Bronchial epithelial cell (primary cell): ENCODE measurements around the gene DLX4. TPM values are rescaled to one million over a fixed set of nuclear protein-coding genes. Genes with fewer than 3 reads are reported as not detected.

ENCODE experiments used
- DNase-seq: peaks from one replicate; pipeline ENCODE4 v3.0.0-alpha.2; 2010; ENCODE audit warnings: low read depth
- FAIRE-seq: peaks from 2 replicates; lab custom pipeline; 2011; peaks lifted over from hg19 to GRCh38; lab: Jason Lieb, UNC
- H3K27me3 ChIP-seq: 2 replicates; pipeline ENCODE4 v1.5.1; 2011; ENCODE audit warnings: low read length; ENCODE audit not compliant: control insufficient read depth, insufficient read depth
- H3K36me3 ChIP-seq: 2 replicates; pipeline ENCODE4 v1.5.1; 2011; ENCODE audit warnings: low read length; ENCODE audit not compliant: control insufficient read depth, insufficient read depth
- H3K4me3 ChIP-seq: 2 replicates; pipeline ENCODE4 v1.5.1; 2011; ENCODE audit warnings: mild to moderate bottlenecking, low read depth, low read length, control low read depth
- total RNA-seq: library from RNA; depleted of rRNA; stranded (reverse); fragments of >200 nt; gene quantifications from 2 replicates; pipeline ENCODE4 v1.2.1, GENCODE V29; 2014
- TF ChIP-seq, protein P1 (sequence below): IDR thresholded peaks from 2 replicates; pipeline ENCODE4 v1.5.1; 2011; ENCODE audit warnings: mild to moderate bottlenecking, moderate library complexity, low read length, control low read depth, inconsistent platforms; ENCODE audit not compliant: insufficient read depth, severe bottlenecking

Gene DLX4
- total RNA-seq, 1 donor from 2014 or later, result not detected

DNA sequence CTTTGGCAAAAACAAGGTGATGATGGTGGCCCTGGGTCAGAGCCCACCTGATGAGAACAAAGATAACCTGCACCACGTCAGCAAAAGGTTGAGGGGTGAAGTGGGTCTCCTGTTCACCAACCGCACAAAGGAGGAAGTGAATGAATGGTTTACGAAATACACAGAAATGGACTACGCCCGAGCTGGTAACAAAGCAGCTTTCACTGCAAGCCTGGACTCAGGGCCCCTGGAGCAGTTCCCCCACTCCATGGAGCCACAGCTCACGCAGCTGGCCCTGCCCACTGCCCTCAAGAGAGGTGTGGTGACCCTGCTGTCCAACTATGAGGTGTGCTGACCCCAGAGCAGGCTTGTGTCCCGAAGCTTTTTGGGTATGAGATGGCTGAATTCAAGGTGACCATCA lies 29.7 kb upstream of the DLX4 start:
- Histone ChIP-seq H3K27me3 (peaks cover 23% of the 10 kb centered on the region), H3K36me3 (no peaks in the 10 kb centered on the region), H3K4me3 (no peak overlapping the region)
- FAIRE-seq (peak; percentile 64), DNase-seq (no peak)
- TF ChIP-seq, protein P1, sequence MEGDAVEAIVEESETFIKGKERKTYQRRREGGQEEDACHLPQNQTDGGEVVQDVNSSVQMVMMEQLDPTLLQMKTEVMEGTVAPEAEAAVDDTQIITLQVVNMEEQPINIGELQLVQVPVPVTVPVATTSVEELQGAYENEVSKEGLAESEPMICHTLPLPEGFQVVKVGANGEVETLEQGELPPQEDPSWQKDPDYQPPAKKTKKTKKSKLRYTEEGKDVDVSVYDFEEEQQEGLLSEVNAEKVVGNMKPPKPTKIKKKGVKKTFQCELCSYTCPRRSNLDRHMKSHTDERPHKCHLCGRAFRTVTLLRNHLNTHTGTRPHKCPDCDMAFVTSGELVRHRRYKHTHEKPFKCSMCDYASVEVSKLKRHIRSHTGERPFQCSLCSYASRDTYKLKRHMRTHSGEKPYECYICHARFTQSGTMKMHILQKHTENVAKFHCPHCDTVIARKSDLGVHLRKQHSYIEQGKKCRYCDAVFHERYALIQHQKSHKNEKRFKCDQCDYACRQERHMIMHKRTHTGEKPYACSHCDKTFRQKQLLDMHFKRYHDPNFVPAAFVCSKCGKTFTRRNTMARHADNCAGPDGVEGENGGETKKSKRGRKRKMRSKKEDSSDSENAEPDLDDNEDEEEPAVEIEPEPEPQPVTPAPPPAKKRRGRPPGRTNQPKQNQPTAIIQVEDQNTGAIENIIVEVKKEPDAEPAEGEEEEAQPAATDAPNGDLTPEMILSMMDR, result no peak

DNA sequence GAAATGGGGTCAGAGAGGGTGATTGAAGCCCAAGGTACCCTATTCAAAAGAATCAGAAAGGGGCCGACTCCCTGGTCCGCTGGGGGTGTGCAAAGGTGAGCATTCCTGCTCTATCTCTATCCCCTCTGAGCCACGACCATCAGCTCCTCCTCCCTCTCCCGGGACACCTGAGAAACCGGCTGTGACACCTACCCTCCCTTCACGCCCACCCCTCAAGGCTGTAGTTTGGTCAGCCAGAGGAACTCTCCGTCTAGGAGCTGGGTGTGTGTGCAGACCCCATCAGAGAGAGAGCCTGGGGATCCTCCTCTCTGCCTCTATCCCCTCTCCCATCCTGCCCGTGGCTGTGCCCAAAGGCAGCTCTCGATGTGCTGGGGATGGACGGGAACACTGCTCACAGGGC lies 27.6 kb upstream of the DLX4 start:
- FAIRE-seq (no peak), DNase-seq (no peak)
- TF ChIP-seq, protein P1, result no peak
- Histone ChIP-seq H3K36me3 (no peaks in the 10 kb centered on the region), H3K4me3 (no peak overlapping the region), H3K27me3 (peaks cover 19% of the 10 kb centered on the region)

DNA sequence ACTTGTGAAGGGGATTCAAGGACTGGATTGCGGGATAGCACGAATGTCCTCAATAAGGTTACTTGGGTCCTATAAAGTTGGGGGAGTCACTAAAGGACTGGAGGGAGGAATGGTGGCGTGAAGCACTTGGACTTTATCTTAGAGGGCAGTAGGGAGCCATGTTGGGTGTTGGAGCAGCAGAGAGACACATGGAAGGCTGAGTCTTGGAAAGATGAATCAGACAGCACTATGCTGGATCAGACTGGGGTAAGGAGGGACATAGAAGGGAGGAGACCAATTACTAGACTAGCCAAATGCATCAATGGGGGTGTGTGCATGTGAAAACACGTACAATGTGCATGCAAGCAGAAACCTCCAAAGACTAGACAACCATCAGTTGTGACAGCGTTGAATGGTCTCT lies 26.0 kb upstream of the DLX4 start:
- peak; percentile 16 for DNase-seq
- no peaks in the 10 kb centered on the region for H3K36me3 ChIP-seq
- no peak overlapping the region for H3K4me3 ChIP-seq
- TF ChIP-seq, protein P1, result no peak
- FAIRE-seq, result no peak
- peaks cover 22% of the 10 kb centered on the region for H3K27me3 ChIP-seq

DNA sequence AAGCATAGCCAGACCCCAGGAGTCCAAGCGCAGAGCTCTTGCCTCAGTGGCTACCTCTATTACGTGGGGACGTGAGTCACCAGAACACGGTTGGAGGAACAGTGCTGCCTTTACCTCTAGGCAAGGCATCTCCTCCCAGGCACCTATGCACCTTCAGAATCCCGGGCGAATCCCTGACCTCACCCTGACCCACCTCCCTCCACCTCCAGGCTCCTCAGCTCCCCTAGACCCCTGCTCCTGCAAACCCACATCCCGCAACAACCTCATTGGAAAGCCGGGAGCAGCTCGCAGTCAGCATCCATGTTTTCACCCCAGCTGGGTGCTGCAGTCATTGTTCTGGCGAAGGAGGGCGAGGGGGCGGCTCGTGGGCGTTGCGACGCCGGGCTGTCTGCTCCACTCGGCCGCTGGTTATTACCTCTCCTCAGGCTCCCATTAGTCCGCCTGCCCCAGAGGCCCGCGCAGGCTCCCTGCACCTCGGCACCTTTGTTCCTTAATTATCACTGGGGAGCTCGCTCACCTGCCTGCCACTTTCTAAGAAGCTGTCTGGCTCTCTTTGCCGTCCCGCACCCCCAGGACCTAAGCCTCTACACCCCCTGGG lies 24.6 kb upstream of the DLX4 start:
- FAIRE-seq (no peak), DNase-seq (no peak)
- peaks cover 22% of the 10 kb centered on the region for H3K27me3 ChIP-seq
- TF ChIP-seq, protein P1, result no peak
- no peaks in the 10 kb centered on the region for H3K36me3 ChIP-seq
- no peak overlapping the region for H3K4me3 ChIP-seq

DNA sequence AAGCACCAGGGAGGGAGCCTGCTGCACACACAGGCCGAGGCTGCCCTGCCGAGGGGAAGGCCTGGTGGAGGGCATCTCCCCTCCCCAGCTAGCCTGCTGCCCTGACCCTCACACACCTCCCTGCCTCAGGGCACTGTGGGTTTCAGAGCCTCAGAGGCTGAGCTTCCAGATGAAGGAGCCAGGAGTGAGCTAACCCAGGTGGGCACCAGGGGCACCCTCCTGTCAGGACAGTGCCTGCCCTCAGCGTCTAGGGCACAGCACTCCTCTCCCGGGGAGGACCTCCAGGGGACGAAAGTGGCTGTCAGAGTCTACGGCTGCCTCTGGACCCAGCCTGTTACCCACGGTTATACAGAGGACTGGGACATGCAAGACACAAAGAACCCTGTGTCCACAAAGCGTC lies 22.8 kb upstream of the DLX4 start:
- DNase-seq (no peak), FAIRE-seq (no peak)
- Histone ChIP-seq H3K36me3 (no peaks in the 10 kb centered on the region), H3K4me3 (no peak overlapping the region), H3K27me3 (peaks cover 17% of the 10 kb centered on the region)
- TF ChIP-seq, protein P1, result no peak
